ENCODE data around the gene FAM149A. TPM values are rescaled to one million over a fixed set of nuclear protein-coding genes. Genes with fewer than 3 reads are reported as not detected.

FAM149A gene
- total RNA-seq, 1 experiment from 2014 or later, result 14.6 TPM

GRCh38 chr4:186204686-186205085 is 100.2 kb downstream of the FAM149A start:
- ChIA-PET CTCF (no interaction called here), POLR2A (no interaction called here)
- TF ChIP-seq GTF2I (CRISPR knock-in tag; conservative IDR thresholded peaks at IDR 0.05), result no peak
- TF ChIP-seq GRHL2 (CRISPR knock-in tag; IDR thresholded peaks at IDR 0.05; ENCODE audit: insufficient replicate concordance, severe bottlenecking), result no peak
- no peak for TF ChIP-seq USF2 (CRISPR knock-in tag; IDR thresholded peaks at IDR 0.05)
- TF ChIP-seq E2F5 (CRISPR knock-in tag; IDR thresholded peaks at IDR 0.05), result no peak
- no peak for TF ChIP-seq ZNF423 (CRISPR knock-in tag; IDR thresholded peaks at IDR 0.05)
- no peak for TF ChIP-seq FOXJ3 (CRISPR knock-in tag; IDR thresholded peaks at IDR 0.05; ENCODE audit: borderline replicate concordance)
- no peak for TF ChIP-seq ARID4B (CRISPR knock-in tag; IDR thresholded peaks at IDR 0.05; ENCODE audit: borderline replicate concordance)
- no peak for TF ChIP-seq MXD4 (CRISPR knock-in tag; IDR thresholded peaks at IDR 0.05; ENCODE audit: borderline replicate concordance)
- no peak for TF ChIP-seq MLX (CRISPR knock-in tag; IDR thresholded peaks at IDR 0.05)

GRCh38 chr4:186205156-186205555 is 100.7 kb downstream of the FAM149A start:
- CTCF ChIA-PET, result no interaction called here
- no peak overlapping the region for H3K4me3 Mint-ChIP-seq
- H3K36me3 Mint-ChIP-seq, result peaks cover 18% of the 10 kb centered on the region

More at GRCh38 chr4:186204686-186205085, 100.2 kb downstream of the FAM149A start:
- ATAC-seq, result no peak
- no peaks in the 10 kb centered on the region for H3K27me3 Mint-ChIP-seq (ENCODE audit: low read depth)
- peaks cover 28% of the 10 kb centered on the region for H3K9me3 Mint-ChIP-seq
- H3K36me3 Mint-ChIP-seq, result peaks cover 15% of the 10 kb centered on the region
- no peak overlapping the region for H3K4me3 Mint-ChIP-seq
- peaks cover 28% of the 10 kb centered on the region for H3K4me1 Mint-ChIP-seq
- H3K27ac Mint-ChIP-seq, result no peak overlapping the region
- no peak for DNase-seq (ENCODE audit: low spot score)

More at GRCh38 chr4:186205156-186205555, 100.7 kb downstream of the FAM149A start:
- no peak overlapping the region for H3K27ac Mint-ChIP-seq
- H3K9me3 Mint-ChIP-seq, result peaks cover 32% of the 10 kb centered on the region
- no peaks in the 10 kb centered on the region for H3K27me3 Mint-ChIP-seq (ENCODE audit: low read depth)
- TF ChIP-seq ZNF317 (CRISPR knock-in tag; IDR thresholded peaks at IDR 0.05; ENCODE audit: borderline replicate concordance, low read depth) (no peak), OVOL2 (CRISPR knock-in tag; IDR thresholded peaks at IDR 0.05; ENCODE audit: borderline replicate concordance) (no peak), ZNF121 (CRISPR knock-in tag; IDR thresholded peaks at IDR 0.05) (no peak), ZBTB21 (CRISPR knock-in tag; IDR thresholded peaks at IDR 0.05; ENCODE audit: borderline replicate concordance) (no peak), HMGXB4 (CRISPR knock-in tag; IDR thresholded peaks at IDR 0.05) (no peak), NFE2L1 (CRISPR knock-in tag; IDR thresholded peaks at IDR 0.05) (no peak), SOX15 (CRISPR knock-in tag; IDR thresholded peaks at IDR 0.05) (no peak), CDX4 (CRISPR knock-in tag; IDR thresholded peaks at IDR 0.05; ENCODE audit: borderline replicate concordance) (no peak), TEAD1 (CRISPR knock-in tag; IDR thresholded peaks at IDR 0.05) (no peak)
- peaks cover 28% of the 10 kb centered on the region for H3K4me1 Mint-ChIP-seq
- no peak for DNase-seq (ENCODE audit: low spot score)
- POLR2A ChIA-PET, result no interaction called here
- ATAC-seq, result no peak; the same call in 1 of the 2 replicates

Data from WTC11 (cell line).